A549 (cell line): ENCODE data around the gene PDK4. TPM values are rescaled to one million over a fixed set of nuclear protein-coding genes. Genes with fewer than 3 reads are reported as not detected.

Source experiments
- ATAC-seq, 2 experiments: fragments of 200-7000 bp in 1 of 2; fragments of >200 bp in 1 of 2; cut with Nextera tagmentation in 1 of 2; cut with Tn5 transposase in 1 of 2; 3 replicates each; pipeline versions ENCODE4 v1.8.0 to v1.9.1; 2018 to 2020; ENCODE audit warnings: mild to moderate bottlenecking in 1 of 2, moderate library complexity in 1 of 2
- CTCF ChIA-PET: fragments of 300-600 bp; sonication (Branson Sonifier 250); formaldehyde crosslinking; extraction: SDS; loops from one replicate; lab custom pipeline; 2021; ENCODE audit warnings: antibody characterized with exemption, inconsistent platforms; lab: Yijun Ruan, JAX
- POLR2A ChIA-PET: fragments of 350-600 bp; formaldehyde crosslinking; extraction: SDS; loops from one replicate; lab custom pipeline; 2021; ENCODE audit warnings: antibody characterized with exemption, inconsistent platforms; lab: Yijun Ruan, JAX
- DNase-seq, 2 experiments: peaks; one replicate each; pipeline versions ENCODE4 v3.0.0 to v3.0.0-alpha.2; 2011 to 2016; ENCODE audit warnings: low read depth in 1 of 2, low spot score in 1 of 2
- FAIRE-seq: peaks from 2 replicates; lab custom pipeline; 2011; peaks lifted over from hg19 to GRCh38; lab: Jason Lieb, UNC
- H3K27ac ChIP-seq, 2 experiments: fragments of >200 bp; sonication (Bioruptor Twin); formaldehyde crosslinking; 3 replicates each; pipeline ENCODE4 v1.5.1; 2016 to 2017
- H3K4me1 ChIP-seq: fragments of >200 bp; sonication (Bioruptor Twin); formaldehyde crosslinking; 3 replicates; pipeline ENCODE4 v1.6.1; 2016
- H3K4me2 ChIP-seq: fragments of >200 bp; sonication (Bioruptor Twin); formaldehyde crosslinking; 3 replicates; pipeline ENCODE4 v1.6.1; 2016
- H3K4me3 ChIP-seq: fragments of >200 bp; sonication (Bioruptor Twin); formaldehyde crosslinking; 3 replicates; pipeline ENCODE4 v1.5.1; 2016
- H3K9me3 ChIP-seq: fragments of >200 bp; sonication (Bioruptor Twin); formaldehyde crosslinking; 3 replicates; pipeline ENCODE4 v1.6.1; 2016
- ATOH8 ChIP-seq: fragments of 250-450 bp; sonication (Bioruptor Pico); IDR thresholded peaks from 2 replicates; pipeline ENCODE4 v1.5.0; 2020; ENCODE audit warnings: low read depth, mild to moderate bottlenecking, moderate library complexity
- BCL3 ChIP-seq: fragments of >200 bp; sonication (Bioruptor Twin); formaldehyde crosslinking; IDR thresholded peaks from 3 replicates; pipeline ENCODE4 v1.6.1; 2016
- CEBPB ChIP-seq, 2 experiments: fragments of >200 bp in 1 of 2; sonication (Bioruptor Twin) in 1 of 2; formaldehyde crosslinking in 1 of 2; IDR thresholded peaks; 2 replicates each; pipeline ENCODE4 v1.6.1; 2012 to 2016
- CHD4 ChIP-seq: fragments of 200-600 bp; sonication (generic); IDR thresholded peaks from 2 replicates; pipeline ENCODE4 v1.6.1; 2016; ENCODE audit warnings: antibody characterized with exemption, mild to moderate bottlenecking, borderline replicate concordance
- CTCF ChIP-seq: fragments of >200 bp; sonication (Bioruptor Twin); formaldehyde crosslinking; IDR thresholded peaks from 3 replicates; pipeline ENCODE4 v1.5.1; 2016
- FOSL2 ChIP-seq, 2 experiments: fragments of 450-650 bp in 1 of 2; fragments of >200 bp in 1 of 2; sonication (Bioruptor Twin) in 1 of 2; formaldehyde crosslinking; IDR thresholded peaks; 2 replicates each; pipeline versions ENCODE4 v1.5.0 to v1.6.1; 2016 to 2020; ENCODE audit warnings: mild to moderate bottlenecking in 1 of 2, moderate library complexity in 1 of 2
- FOXS1 ChIP-seq: fragments of 250-450 bp; sonication (Bioruptor Pico); IDR thresholded peaks from 2 replicates; pipeline ENCODE4 v1.5.0; 2020; ENCODE audit warnings: mild to moderate bottlenecking, moderate library complexity
- HEYL ChIP-seq: fragments of 250-450 bp; sonication (Bioruptor Pico); IDR thresholded peaks from 2 replicates; pipeline ENCODE4 v1.8.0; 2021; ENCODE audit warnings: mild to moderate bottlenecking, moderate library complexity
- HOXA7 ChIP-seq: fragments of 250-450 bp; sonication (Bioruptor Pico); IDR thresholded peaks from 2 replicates; pipeline ENCODE4 v1.5.0; 2020; ENCODE audit warnings: mild to moderate bottlenecking, moderate library complexity
- HOXB5 ChIP-seq: fragments of 250-450 bp; sonication (Bioruptor Pico); IDR thresholded peaks from 2 replicates; pipeline ENCODE4 v1.5.0; 2020; ENCODE audit warnings: mild to moderate bottlenecking, moderate library complexity
- JUN ChIP-seq, 2 experiments: fragments of >200 bp; sonication (Bioruptor Twin); formaldehyde crosslinking; IDR thresholded peaks; 2 replicates in 1 of 2; 3 replicates in 1 of 2; pipeline ENCODE4 v1.6.1; 2016 to 2017
- KDM1A ChIP-seq: fragments of 200-600 bp; sonication (generic); IDR thresholded peaks from 2 replicates; pipeline ENCODE4 v1.6.1; 2016; ENCODE audit warnings: low read depth, mild to moderate bottlenecking
- MAZ ChIP-seq: fragments of 150-350 bp; IDR thresholded peaks from 2 replicates; pipeline ENCODE4 v1.6.1; 2014; ENCODE audit warnings: antibody characterized with exemption, low read depth, low read length, borderline replicate concordance
- MYC ChIP-seq: IDR thresholded peaks from 2 replicates; pipeline ENCODE4 v1.6.1; 2012; ENCODE audit warnings: mild to moderate bottlenecking, inconsistent platforms, low read length, improper control_type of control experiment, borderline replicate concordance
- NPAS2 ChIP-seq: fragments of 250-450 bp; sonication (Bioruptor Pico); IDR thresholded peaks from 2 replicates; pipeline ENCODE4 v1.8.0; 2022; ENCODE audit warnings: mild to moderate bottlenecking, moderate library complexity, borderline replicate concordance
- NR3C1 ChIP-seq: fragments of >200 bp; sonication (Bioruptor Twin); formaldehyde crosslinking; IDR thresholded peaks from 3 replicates; pipeline ENCODE4 v1.6.1; 2017
- PBX3 ChIP-seq: IDR thresholded peaks from 2 replicates; pipeline ENCODE4 v1.6.1; 2012
- RCOR1 ChIP-seq: fragments of 150-350 bp; IDR thresholded peaks from 2 replicates; pipeline ENCODE4 v1.6.1; 2014; ENCODE audit warnings: antibody characterized with exemption, low read length, low read depth
- REST ChIP-seq: fragments of 200-600 bp; sonication (generic); IDR thresholded peaks from 2 replicates; pipeline ENCODE4 v1.6.1; 2016; ENCODE audit warnings: antibody characterized with exemption, mild to moderate bottlenecking, moderate library complexity
- TP53 ChIP-seq: fragments of 250-450 bp; sonication (Bioruptor Pico); IDR thresholded peaks from 2 replicates; pipeline ENCODE4 v1.5.0; 2021; ENCODE audit warnings: mild to moderate bottlenecking, moderate library complexity
- ZC3H11A ChIP-seq: fragments of 450-650 bp; IDR thresholded peaks from 2 replicates; pipeline ENCODE4 v1.6.1; 2014; ENCODE audit warnings: antibody characterized with exemption, mild to moderate bottlenecking
- ZFP36 ChIP-seq: fragments of 450-650 bp; IDR thresholded peaks from 2 replicates; pipeline ENCODE4 v1.6.1; 2014; ENCODE audit warnings: borderline replicate concordance; ENCODE audit not compliant: partially characterized antibody
- ZNF302 ChIP-seq: fragments of 250-450 bp; sonication (Bioruptor Pico); IDR thresholded peaks from 2 replicates; pipeline ENCODE4 v1.9.0; 2021; ENCODE audit warnings: inconsistent platforms, mild to moderate bottlenecking, moderate library complexity
- WGBS: methylation state at CpG from one replicate; pipeline ENCODE4 v1.1.6; 2017; ENCODE audit errors: missing lambda C conversion rate; 5-methylcytosine and 5-hydroxymethylcytosine counted together
- polyA plus RNA-seq, 4 experiments: library from polyadenylated mRNA; depleted of rRNA in 3 of 4; stranded (reverse); fragments of >200 nt; fragmentation: RNase III in 1 of 4; extraction: RNeasy Plus Mini Kit Qiagen cat#74134 plus additional on column Dnase treatment in 1 of 4; gene quantifications; 2 replicates in 3 of 4; 3 replicates in 1 of 4; pipeline ENCODE4 v1.2.3, GENCODE V29; 2011 to 2017
- TF ChIP-seq, protein P1 (sequence below): fragments of >200 bp; sonication (Bioruptor Twin); formaldehyde crosslinking; IDR thresholded peaks from 2 replicates; pipeline ENCODE4 v1.6.1; 2016

The PDK4 gene
- polyA plus RNA-seq, 2 of the 4 experiments (the other 2 are of a cell fraction), result 8.6 to 21.9 TPM

DNA sequence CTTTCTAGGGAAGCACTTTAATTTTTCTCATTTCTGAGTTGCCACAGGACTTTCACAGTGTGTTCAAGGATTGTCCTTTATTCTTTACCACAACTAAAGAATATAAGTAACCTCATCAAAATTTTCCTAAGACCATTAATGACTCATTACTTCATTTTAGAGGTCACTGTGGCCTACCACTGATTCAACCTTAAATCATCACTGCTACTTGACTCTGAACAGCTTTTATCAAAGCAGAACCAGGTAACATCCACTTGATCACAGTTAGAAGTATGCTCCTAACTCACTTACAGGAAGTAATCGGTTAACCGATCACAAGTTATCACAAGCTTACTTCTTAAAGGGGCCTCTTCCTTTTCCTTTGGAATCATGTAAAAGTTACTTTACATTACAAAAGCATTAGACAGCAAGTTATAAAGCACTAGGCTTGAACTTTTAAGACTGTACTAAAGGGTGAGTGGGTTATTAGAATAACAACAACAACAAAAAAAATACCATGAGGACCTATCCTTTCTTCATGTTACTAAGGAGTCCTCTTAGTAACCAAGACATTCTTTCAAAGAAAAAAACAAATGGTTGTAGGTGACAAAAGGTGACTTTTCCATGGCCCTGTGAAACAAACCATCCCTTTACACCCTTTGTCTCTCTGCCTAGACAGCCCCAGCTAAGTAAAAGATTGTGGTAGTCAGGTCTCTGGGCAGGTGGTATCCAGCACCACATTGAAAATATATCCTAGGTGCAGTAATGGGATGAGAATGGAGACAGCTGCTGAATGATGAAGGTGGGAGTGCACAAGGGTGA is 40.0 kb upstream of the PDK4 start:
- ChIA-PET CTCF (interaction anchor here (1.6 kb wide), 1 partner anchor 91 kb away, joined by 4 read pairs; no protein-coding TSS in a partner anchor), POLR2A (no interaction called here)
- FAIRE-seq (no peak), ATAC-seq (no peak), DNase-seq (no peak)
- TF ChIP-seq FOSL2 (IDR thresholded peaks at IDR 0.05) (no peak), FOSL2 (CRISPR knock-in tag; IDR thresholded peaks at IDR 0.05) (0 out of 2 replicates have a peak, but pooled peaks have one; percentile 10), MAZ (no peak), RCOR1 (no peak), FOXS1 (no peak)
- peak overlapping the region in 1 of 2 experiments; percentile 23; a peak in 1 of 6 replicates for H3K27ac ChIP-seq
- H3K4me1 ChIP-seq, result no peaks in the 10 kb centered on the region
- H3K9me3 ChIP-seq, result no peaks in the 10 kb centered on the region
- 67% methylated on average over 2 of the region's 2 CpGs for WGBS
- H3K4me3 ChIP-seq, result no peak overlapping the region
- no peak overlapping the region for H3K4me2 ChIP-seq

DNA sequence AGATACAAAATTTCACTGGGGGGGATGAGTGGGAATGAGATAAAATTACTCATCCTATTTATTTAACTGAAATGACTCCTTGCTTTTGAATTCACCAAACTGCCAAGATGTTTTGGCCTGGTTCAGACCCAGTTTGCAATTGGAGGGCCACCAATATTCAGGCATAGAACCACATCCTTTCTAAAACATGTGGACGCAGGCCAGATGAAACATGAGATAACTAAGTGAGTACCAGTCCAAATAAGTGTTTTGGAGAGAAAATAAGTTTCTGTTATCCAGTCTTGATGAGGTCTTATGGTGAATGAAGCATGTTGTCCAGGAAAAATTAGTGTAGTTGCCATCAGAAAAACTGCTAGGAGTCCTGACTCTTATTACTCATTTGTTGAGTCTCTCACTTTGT is 36.3 kb upstream of the PDK4 start:
- CTCF ChIA-PET, result interaction anchor here (0.7 to 1.3 kb wide), 2 partner anchors 19 to 62 kb away, joined by 3 read pairs; no protein-coding TSS in a partner anchor
- no peaks in the 10 kb centered on the region for H3K9me3 ChIP-seq
- WGBS, result 70% methylated on average over 1 of the region's 1 CpG
- H3K27ac ChIP-seq, result no peak overlapping the region
- DNase-seq (no peak), FAIRE-seq (no peak), ATAC-seq (no peak)
- H3K4me2 ChIP-seq, result no peak overlapping the region
- peaks cover 11% of the 10 kb centered on the region for H3K4me1 ChIP-seq
- TF ChIP-seq KDM1A (no peak), ZC3H11A (no peak), HOXA7 (CRISPR knock-in tag) (no peak), ZNF302 (CRISPR knock-in tag) (no peak), HEYL (CRISPR knock-in tag) (no peak), NPAS2 (CRISPR knock-in tag) (no peak), MYC (no peak), JUN (IDR thresholded peaks at IDR 0.05) (no peak), BCL3 (no peak), ZFP36 (no peak), PBX3 (no peak)
- TF ChIP-seq, protein P1, sequence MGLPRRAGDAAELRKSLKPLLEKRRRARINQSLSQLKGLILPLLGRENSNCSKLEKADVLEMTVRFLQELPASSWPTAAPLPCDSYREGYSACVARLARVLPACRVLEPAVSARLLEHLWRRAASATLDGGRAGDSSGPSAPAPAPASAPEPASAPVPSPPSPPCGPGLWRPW, result no peak
- TF ChIP-seq, all 56 proteins: peak for 0
- H3K4me3 ChIP-seq, result no peak overlapping the region
- POLR2A ChIA-PET, result no interaction called here

DNA sequence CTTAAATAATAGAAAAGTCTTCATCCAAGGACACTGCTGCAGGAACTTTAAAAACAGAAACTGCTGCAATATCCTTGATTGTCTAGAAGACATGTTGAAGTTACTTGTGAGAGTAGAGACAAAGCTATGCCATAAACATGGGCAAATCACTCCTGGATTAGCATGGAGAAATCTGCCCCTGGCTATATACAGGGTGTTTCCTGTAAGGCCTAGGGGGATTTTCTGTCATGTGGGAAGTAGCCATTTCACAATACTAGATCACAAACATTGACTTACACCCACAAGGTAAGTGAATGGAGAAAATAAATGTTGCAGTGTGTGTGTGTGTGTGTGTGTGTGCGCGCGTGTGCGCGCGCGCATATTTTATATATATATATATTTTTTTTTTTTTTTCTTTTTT is 35.2 kb upstream of the PDK4 start:
- Histone ChIP-seq H3K27ac (peak overlapping the region; percentile 76 to 78; a peak in 2 of 6 replicates), H3K4me1 (peaks cover 11% of the 10 kb centered on the region), H3K4me2 (no peak overlapping the region), H3K4me3 (no peak overlapping the region), H3K9me3 (no peaks in the 10 kb centered on the region)
- ChIA-PET POLR2A (no interaction called here), CTCF (interaction anchor here (1.3 kb wide), 1 partner anchor 18 kb away, joined by 3 read pairs; no protein-coding TSS in a partner anchor)
- 96% methylated on average over 7 of the region's 7 CpGs for WGBS
- ATAC-seq, result no peak
- no peak for FAIRE-seq
- DNase-seq, result no peak
- TF ChIP-seq REST (no peak), CHD4 (no peak), RCOR1 (no peak), TP53 (CRISPR knock-in tag) (no peak), ZC3H11A (no peak), NR3C1 (no peak), HOXB5 (no peak), ATOH8 (CRISPR knock-in tag) (no peak), CEBPB (IDR thresholded peaks at IDR 0.05) (no peak), CTCF (no peak)
